ENCODE data around the gene RNF157.

DNA sequence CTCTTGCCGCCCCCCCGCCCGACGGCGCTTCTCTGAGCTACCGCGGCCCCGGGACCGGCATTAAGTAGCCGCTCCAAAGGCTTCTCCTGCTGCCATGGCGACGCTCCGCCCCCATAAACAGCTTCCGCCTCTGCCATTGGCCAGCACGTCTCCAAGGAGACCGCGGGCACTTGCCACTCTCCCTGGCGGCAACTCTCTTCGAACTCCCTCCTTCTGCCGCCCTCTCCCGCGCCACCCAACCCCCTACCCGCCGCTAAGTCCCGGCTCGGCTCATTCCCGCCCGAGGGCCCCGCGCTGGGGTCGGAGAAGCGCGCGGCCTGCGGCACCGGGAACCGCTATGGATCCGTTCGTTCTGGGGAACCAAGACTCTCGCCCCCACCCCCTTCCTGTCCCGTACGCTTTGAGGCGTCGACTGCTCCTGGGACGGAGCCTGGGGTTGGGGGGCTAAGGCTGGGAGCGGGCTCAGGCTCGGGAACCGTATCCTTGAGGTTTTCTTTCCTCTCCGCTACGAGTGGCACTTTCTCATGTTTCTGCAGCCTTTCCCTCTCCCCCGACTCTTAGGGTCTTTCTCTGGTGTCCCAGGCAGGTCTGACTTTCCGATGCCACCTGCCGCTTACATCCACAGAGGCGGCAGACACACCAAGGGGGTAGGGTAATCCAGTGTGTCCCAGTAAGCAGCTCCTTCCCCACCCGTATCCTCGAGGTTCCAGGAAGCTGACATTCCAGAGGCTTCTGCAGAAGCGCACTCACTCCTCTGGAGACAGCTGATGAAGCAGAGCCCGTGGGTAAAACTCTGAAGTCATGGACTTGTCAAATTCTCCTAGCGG, 98.9 kb downstream of the RNF157 start, which contains the start of gene FOXJ1:
- TF ChIP-seq, protein P1, sequence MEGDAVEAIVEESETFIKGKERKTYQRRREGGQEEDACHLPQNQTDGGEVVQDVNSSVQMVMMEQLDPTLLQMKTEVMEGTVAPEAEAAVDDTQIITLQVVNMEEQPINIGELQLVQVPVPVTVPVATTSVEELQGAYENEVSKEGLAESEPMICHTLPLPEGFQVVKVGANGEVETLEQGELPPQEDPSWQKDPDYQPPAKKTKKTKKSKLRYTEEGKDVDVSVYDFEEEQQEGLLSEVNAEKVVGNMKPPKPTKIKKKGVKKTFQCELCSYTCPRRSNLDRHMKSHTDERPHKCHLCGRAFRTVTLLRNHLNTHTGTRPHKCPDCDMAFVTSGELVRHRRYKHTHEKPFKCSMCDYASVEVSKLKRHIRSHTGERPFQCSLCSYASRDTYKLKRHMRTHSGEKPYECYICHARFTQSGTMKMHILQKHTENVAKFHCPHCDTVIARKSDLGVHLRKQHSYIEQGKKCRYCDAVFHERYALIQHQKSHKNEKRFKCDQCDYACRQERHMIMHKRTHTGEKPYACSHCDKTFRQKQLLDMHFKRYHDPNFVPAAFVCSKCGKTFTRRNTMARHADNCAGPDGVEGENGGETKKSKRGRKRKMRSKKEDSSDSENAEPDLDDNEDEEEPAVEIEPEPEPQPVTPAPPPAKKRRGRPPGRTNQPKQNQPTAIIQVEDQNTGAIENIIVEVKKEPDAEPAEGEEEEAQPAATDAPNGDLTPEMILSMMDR (IDR thresholded peaks at IDR 0.05 in 2 of 3, conservative IDR thresholded peaks at IDR 0.05 in 1 of 3; ENCODE audit: insufficient read depth in 2 of 3, low read depth in 1 of 3, low read length in 3 of 3), result no peak
- TF ChIP-seq BRF1 (IDR thresholded peaks at IDR 0.05; ENCODE audit: borderline replicate concordance, extremely low read depth, insufficient read length) (no peak), EP300 (IDR thresholded peaks at IDR 0.05; ENCODE audit: low read length) (no peak), ZFX (CRISPR knock-in tag; IDR thresholded peaks at IDR 0.05) (no peak; the same call in 1 of the 2 replicates), SP1 (CRISPR knock-in tag; IDR thresholded peaks at IDR 0.05) (peak; percentile 91), MTA2 (IDR thresholded peaks at IDR 0.05; ENCODE audit: low read depth) (no peak), RBM15 (IDR thresholded peaks at IDR 0.05; ENCODE audit: insufficient read depth, low read length) (no peak), ZSCAN29 (IDR thresholded peaks at IDR 0.05) (no peak), ZNF24 (IDR thresholded peaks at IDR 0.05) (no peak), POLR2AphosphoS5 (IDR thresholded peaks at IDR 0.05; ENCODE audit: control insufficient read depth, insufficient read depth, low read depth, low read length) (no peak)
- TF ChIP-seq, protein P2, sequence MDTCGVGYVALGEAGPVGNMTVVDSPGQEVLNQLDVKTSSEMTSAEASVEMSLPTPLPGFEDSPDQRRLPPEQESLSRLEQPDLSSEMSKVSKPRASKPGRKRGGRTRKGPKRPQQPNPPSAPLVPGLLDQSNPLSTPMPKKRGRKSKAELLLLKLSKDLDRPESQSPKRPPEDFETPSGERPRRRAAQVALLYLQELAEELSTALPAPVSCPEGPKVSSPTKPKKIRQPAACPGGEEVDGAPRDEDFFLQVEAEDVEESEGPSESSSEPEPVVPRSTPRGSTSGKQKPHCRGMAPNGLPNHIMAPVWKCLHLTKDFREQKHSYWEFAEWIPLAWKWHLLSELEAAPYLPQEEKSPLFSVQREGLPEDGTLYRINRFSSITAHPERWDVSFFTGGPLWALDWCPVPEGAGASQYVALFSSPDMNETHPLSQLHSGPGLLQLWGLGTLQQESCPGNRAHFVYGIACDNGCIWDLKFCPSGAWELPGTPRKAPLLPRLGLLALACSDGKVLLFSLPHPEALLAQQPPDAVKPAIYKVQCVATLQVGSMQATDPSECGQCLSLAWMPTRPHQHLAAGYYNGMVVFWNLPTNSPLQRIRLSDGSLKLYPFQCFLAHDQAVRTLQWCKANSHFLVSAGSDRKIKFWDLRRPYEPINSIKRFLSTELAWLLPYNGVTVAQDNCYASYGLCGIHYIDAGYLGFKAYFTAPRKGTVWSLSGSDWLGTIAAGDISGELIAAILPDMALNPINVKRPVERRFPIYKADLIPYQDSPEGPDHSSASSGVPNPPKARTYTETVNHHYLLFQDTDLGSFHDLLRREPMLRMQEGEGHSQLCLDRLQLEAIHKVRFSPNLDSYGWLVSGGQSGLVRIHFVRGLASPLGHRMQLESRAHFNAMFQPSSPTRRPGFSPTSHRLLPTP (IDR thresholded peaks at IDR 0.05; ENCODE audit: borderline replicate concordance, extremely low read depth, insufficient read length), result no peak
- TF ChIP-seq, protein P3, sequence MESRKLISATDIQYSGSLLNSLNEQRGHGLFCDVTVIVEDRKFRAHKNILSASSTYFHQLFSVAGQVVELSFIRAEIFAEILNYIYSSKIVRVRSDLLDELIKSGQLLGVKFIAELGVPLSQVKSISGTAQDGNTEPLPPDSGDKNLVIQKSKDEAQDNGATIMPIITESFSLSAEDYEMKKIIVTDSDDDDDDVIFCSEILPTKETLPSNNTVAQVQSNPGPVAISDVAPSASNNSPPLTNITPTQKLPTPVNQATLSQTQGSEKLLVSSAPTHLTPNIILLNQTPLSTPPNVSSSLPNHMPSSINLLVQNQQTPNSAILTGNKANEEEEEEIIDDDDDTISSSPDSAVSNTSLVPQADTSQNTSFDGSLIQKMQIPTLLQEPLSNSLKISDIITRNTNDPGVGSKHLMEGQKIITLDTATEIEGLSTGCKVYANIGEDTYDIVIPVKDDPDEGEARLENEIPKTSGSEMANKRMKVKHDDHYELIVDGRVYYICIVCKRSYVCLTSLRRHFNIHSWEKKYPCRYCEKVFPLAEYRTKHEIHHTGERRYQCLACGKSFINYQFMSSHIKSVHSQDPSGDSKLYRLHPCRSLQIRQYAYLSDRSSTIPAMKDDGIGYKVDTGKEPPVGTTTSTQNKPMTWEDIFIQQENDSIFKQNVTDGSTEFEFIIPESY (CRISPR knock-in tag; IDR thresholded peaks at IDR 0.05), result no peak
